ENCODE results near the gene GPATCH2.

GPATCH2 gene

GRCh38 chr1:217484871-217485270, 146.0 kb downstream of the GPATCH2 start:
- TF ChIP-seq, protein P1, sequence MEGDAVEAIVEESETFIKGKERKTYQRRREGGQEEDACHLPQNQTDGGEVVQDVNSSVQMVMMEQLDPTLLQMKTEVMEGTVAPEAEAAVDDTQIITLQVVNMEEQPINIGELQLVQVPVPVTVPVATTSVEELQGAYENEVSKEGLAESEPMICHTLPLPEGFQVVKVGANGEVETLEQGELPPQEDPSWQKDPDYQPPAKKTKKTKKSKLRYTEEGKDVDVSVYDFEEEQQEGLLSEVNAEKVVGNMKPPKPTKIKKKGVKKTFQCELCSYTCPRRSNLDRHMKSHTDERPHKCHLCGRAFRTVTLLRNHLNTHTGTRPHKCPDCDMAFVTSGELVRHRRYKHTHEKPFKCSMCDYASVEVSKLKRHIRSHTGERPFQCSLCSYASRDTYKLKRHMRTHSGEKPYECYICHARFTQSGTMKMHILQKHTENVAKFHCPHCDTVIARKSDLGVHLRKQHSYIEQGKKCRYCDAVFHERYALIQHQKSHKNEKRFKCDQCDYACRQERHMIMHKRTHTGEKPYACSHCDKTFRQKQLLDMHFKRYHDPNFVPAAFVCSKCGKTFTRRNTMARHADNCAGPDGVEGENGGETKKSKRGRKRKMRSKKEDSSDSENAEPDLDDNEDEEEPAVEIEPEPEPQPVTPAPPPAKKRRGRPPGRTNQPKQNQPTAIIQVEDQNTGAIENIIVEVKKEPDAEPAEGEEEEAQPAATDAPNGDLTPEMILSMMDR (IDR thresholded peaks at IDR 0.05; ENCODE audit: low read length, missing control alignments): no peak
- DNase-seq (ENCODE audit: low read depth): no peak
- no peak overlapping the region for H3K4me3 ChIP-seq (replicated peaks; ENCODE audit: low read depth, low read length)

GRCh38 chr1:217482356-217483102, 148.4 kb downstream of the GPATCH2 start:
- H3K4me3 ChIP-seq (replicated peaks; ENCODE audit: low read depth, low read length): no peak overlapping the region
- TF ChIP-seq, protein P1 (IDR thresholded peaks at IDR 0.05; ENCODE audit: low read length, missing control alignments): no peak
- DNase-seq (ENCODE audit: low read depth): peak; percentile 80

DNA sequence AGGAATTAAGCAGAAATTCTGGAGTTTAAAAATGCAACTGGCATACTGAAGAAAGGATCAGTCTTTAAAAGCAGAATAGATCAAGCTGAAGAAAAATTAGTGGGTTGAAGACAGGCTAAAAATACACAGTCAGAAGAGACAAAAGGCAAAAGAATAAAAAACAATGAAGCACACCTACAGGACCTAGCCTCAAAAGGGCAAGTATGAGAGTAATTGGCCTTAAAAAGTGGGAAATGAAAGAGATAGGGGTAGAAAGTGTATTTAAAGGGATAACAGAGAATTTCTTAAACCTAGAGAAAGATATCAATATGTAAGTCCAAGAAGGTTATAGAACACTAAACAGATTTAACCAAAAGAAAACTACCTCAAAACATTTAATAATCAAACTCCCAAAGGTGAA, 152.4 kb downstream of the GPATCH2 start:
- TF ChIP-seq, protein P1 (IDR thresholded peaks at IDR 0.05; ENCODE audit: low read length, missing control alignments): no peak
- DNase-seq (ENCODE audit: low read depth): no peak
- H3K4me3 ChIP-seq (replicated peaks; ENCODE audit: low read depth, low read length): no peak overlapping the region

DNA sequence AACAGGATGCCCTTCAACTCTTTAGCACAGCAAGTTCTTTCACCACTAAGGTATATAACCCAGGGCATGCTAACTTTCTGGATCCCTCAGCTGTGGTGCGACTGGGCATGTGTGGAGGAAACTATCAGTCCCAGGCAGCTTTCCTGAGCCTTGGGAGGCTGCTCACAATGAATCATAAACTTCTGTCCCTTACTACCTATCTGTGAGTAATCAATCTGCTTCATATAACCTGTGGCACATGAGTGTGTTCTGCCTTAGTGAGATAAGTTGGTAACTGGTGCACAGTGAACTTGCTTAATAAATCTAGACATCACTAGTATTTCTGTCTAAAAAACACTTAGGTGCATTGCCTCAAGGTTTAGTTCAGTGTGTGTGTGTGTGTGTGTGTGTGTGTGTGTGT, 158.0 kb downstream of the GPATCH2 start:
- TF ChIP-seq, protein P1 (IDR thresholded peaks at IDR 0.05; ENCODE audit: low read length, missing control alignments): no peak

GRCh38 chr1:217471403-217471802, 159.5 kb downstream of the GPATCH2 start:
- DNase-seq (ENCODE audit: low read depth): no peak
- H3K4me3 ChIP-seq (replicated peaks; ENCODE audit: low read depth, low read length): no peak overlapping the region
- TF ChIP-seq, protein P1 (IDR thresholded peaks at IDR 0.05; ENCODE audit: low read length, missing control alignments): no peak

More for the DNA sequence above, 158.0 kb downstream of the GPATCH2 start:
- DNase-seq (ENCODE audit: low read depth): no peak
- no peak overlapping the region for H3K4me3 ChIP-seq (replicated peaks; ENCODE audit: low read depth, low read length)

DNA sequence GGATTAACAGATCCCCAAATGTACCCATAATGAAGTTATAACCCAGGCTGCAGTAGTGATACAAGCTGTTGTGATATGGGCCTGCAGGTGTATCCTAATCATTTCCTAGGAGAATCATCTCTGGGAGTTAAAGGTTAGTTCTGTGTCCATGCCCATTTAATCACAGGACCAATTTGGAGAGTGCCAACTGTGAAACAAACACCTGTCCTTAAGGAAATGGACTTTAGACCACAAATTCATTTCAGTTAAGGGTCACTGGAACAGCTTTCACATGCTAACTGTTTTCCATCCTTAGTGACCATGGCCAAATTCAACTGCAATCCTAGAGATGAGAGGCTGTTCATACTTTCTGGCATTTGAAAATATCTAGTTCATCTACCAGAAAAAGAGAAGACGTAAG, 160.9 kb downstream of the GPATCH2 start:
- no peak for DNase-seq (ENCODE audit: low read depth)
- TF ChIP-seq, protein P1 (IDR thresholded peaks at IDR 0.05; ENCODE audit: low read length, missing control alignments): no peak

DNA sequence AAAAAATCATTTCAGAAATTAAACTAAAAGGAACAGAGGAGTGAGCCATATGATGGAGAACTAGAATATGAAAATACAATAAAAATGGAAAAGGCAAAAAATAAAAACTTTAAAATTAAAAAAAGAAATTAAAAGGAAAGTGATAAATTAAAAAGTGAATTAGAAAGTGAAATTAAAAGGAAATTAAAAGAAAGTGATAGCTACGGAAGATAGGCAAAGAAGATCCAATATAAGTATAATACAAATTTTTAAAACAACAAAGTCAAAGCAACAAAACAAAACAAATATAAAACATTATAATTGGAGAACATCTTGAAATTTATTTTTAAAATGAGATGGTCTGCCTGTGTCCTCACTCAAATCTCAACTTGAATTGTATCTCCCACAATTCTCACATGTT, 165.8 kb downstream of the GPATCH2 start:
- H3K4me3 ChIP-seq (replicated peaks; ENCODE audit: low read depth, low read length): no peak overlapping the region
- no peak for DNase-seq (ENCODE audit: low read depth)
- TF ChIP-seq, protein P1 (IDR thresholded peaks at IDR 0.05; ENCODE audit: low read length, missing control alignments): no peak

More for the DNA sequence above, 160.9 kb downstream of the GPATCH2 start:
- no peak overlapping the region for H3K4me3 ChIP-seq (replicated peaks; ENCODE audit: low read depth, low read length)
